NCI-H1436 treated with DMSO at 0.1 percent for 48 hours (cell line): Measurements from ENCODE around the gene FBXO41.

ENCODE experiments used
- DNase-seq: peaks from one replicate; lab custom pipeline; 2025; lab: John Stamatoyannopoulos, UW

FBXO41 gene

GRCh38 chr2:73260338-73260984 lies 23.8 kb downstream of the FBXO41 start:
- no peak for DNase-seq

- DNase-seq, result no peak
Observed at GRCh38 chr2:73259704-73260337, 24.5 kb downstream of the FBXO41 start.

- no peak for DNase-seq
Observed at GRCh38 chr2:73259276-73259675, 25.0 kb downstream of the FBXO41 start.

GRCh38 chr2:73258913-73259215 lies 25.4 kb downstream of the FBXO41 start:
- DNase-seq, result no peak

GRCh38 chr2:73258186-73258912 lies 25.9 kb downstream of the FBXO41 start:
- DNase-seq, result no peak

- DNase-seq, result no peak
Observed at GRCh38 chr2:73257425-73258125, 26.7 kb downstream of the FBXO41 start.

- no peak for DNase-seq
Observed at GRCh38 chr2:73257021-73257420, 27.3 kb downstream of the FBXO41 start.

GRCh38 chr2:73256618-73256922 lies 27.7 kb downstream of the FBXO41 start:
- DNase-seq, result no peak

GRCh38 chr2:73255907-73256617 lies 28.2 kb downstream of the FBXO41 start:
- DNase-seq, result no peak

- DNase-seq, result no peak
Observed at GRCh38 chr2:73255007-73255644, 29.2 kb downstream of the FBXO41 start.

- DNase-seq, result no peak
Observed at GRCh38 chr2:73254343-73255006, 29.8 kb downstream of the FBXO41 start.

- no peak for DNase-seq
Observed at GRCh38 chr2:73253901-73254300, 30.4 kb downstream of the FBXO41 start.

- no peak for DNase-seq
Observed at GRCh38 chr2:73253400-73253799, 30.9 kb downstream of the FBXO41 start.

GRCh38 chr2:73252238-73253027 lies 31.8 kb downstream of the FBXO41 start:
- DNase-seq, result no peak

GRCh38 chr2:73250872-73251846 lies 33.1 kb downstream of the FBXO41 start:
- DNase-seq, result no peak

GRCh38 chr2:73249636-73250035 lies 34.6 kb downstream of the FBXO41 start:
- DNase-seq, result no peak

- DNase-seq, result no peak
Observed at GRCh38 chr2:73246850-73247249, 37.4 kb downstream of the FBXO41 start.

- no peak for DNase-seq
Observed at GRCh38 chr2:73244580-73244979, 39.7 kb downstream of the FBXO41 start.

- DNase-seq, result no peak
Observed at GRCh38 chr2:73243884-73244570, 40.3 kb downstream of the FBXO41 start.
